KG1 (cell line): ENCODE data around the gene HSPA1L.
"Not testable (repeated sequence)": the region's sequence is repeated elsewhere in the genome, so short reads cannot be mapped to it uniquely, and the experiment has no call there.

Source experiments
- DNase-seq: peaks from one replicate; lab custom pipeline; 2025; lab: John Stamatoyannopoulos, UW

HSPA1L gene

DNA sequence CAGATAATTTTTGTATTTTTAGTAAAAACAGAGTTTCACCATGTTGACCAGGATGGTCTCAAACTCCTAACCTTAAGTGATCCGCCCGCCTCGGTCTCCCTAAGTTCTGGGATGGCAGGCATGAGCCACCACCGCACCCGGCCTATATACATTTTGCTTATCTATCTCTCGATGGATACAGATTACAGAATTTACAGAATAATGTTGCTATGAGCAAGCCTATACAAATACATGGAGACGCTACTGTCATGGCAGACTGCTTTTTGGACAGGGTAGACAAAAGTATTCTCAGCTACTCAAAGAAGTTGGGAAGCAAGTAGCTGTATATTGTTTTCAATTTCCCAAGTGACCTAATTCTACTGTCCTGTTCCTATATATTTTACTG, 1.6 kb downstream of the HSPA1L start:
- no peak for DNase-seq

DNA sequence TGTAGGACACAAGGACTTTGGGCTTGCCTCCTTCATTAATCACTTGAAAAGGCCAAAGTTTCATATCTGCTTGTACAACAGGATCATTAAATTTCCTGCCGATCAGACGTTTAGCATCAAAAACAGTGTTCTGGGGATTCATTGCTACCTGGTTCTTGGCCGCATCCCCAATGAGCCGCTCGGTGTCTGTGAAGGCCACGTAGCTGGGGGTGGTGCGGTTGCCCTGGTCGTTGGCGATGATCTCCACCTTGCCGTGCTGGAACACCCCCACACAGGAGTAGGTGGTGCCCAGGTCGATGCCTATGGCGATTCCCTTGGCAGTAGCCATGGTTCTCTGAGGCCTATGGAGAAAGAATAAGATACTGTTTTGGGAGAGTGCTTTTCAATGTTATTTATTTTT, 3.4 kb downstream of the HSPA1L start:
- DNase-seq = no peak

DNA sequence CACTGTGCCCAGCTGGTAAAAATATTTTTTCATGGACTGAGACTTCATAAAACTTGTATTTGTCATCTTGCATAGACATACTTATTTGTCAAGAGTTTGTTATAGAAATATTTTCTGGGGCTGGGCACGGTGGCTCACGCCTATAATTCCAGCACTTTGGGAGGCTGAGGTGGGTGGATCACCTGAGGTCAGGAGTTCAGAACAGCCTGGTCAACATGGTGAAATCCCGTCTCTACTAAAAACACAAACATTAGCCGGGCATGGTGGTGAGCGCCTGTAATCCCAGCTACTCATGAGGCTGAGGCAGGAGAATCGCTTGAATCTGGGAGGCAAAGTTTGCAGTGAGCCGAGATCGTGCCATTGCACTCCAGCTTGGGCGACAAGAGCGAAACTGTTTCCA, 6.5 kb downstream of the HSPA1L start:
- not testable (repeated sequence) for DNase-seq

DNA sequence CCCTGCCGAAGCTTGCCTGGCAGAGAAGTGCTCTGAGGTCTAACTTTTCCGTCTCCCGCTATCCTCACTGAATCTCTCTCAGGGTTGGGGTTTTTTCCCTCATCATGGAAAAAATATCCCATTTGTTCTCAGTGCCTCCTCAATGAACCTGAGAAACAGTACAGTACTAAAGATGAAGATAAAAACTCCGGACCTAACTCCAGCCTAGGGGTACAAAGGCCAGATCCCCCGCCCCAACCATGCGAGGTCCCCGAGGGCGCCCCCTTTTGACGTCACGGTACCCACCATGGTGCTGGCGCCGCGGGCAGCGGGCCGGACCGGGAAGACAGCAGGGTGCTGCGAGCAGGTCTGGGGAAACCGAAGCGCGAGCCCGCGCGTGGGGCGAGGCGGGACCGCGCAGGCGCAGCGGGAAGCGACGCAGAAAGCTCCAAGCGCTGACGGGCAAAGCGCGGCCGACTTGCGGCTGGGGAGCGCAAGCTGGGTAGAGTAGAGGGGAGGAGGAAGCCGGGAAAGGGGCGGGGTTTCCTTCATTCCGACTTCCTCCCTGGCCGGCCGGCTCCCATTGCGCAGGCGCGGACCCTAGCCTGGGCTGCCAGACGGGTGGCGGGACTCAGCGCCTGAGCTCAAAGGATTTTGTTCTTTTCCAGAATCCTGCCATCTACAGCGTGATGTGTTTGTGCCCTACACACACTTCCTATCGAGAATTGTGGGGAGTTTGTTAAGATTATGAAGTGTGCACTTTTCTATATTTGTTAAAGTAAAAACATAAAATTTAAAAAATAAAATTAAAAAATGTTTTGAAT, 8.4 kb downstream of the HSPA1L start, which contains the start of gene LSM2:
TSS of gene LSM2 (minus strand) at position 497 of the 803 bp plus-strand sequence. CDS start at position 288, 209 bp downstream.
- DNase-seq = peak; percentile 92

DNA sequence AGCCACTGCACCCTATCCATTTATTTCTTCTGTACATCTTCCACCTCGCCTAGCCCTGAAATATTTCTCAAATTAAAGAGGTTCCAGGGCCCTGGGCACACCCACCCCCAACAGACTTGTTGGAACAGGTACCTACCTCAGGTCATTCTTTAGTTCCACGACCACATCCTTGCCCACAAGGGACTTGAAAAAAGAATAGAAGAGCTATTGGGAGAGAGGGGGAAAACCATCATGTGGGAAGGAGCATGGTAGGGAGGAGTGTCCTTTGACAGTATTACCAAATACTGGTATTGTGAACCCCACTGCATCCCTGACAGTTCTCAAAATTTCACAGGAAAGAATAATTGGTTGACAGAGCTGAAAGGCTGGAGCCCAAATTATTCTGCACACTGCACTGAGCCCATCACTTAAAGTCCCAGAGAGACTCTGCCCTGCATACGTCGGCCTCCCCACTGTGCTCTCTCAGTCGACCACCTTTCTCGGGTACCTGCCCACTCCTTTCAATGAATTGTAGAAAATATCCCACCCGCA, 9.1 kb downstream of the HSPA1L start:
- no peak for DNase-seq

DNA sequence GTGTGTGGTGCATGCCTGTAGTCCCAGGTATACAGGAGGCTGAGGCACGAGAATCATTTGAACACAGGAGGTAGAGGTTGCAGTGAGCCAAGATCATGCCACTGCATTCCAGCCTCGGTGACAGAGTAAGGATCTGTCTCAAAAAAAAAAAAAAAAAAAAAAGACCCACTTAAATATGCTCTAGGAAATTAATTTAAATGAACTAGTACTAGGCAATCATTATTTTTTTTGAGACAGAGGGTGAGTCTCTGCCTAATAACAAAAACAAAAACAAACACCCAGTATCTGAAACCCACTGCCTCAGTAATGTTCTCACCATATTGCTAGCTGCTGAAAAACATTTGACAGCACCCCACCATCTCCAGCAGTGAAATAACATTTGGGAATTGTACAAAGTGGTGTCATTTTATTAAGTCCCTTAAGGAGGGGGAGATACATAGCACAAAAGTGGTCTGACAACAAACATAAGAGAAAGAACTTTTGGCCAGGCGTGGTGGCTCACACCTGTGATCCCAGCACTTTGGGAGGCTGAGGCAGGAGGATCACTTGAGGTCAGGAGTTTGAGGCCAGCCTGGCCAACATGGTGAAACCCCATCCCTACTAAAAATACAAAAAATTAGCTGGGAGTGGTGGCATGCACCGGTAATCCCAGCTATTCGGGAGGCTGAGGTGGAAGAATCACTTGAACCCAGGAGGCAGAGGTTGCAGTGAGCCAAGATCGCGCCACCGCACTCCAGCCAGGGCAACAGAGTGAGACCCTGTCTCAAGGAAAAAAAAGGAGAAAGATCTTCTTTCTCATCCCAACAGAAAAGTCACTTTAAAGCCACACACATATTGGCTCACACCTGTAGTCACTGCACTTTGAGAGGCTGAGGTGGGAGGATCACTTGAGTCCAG, 13.8 kb downstream of the HSPA1L start:
- not testable (repeated sequence) for DNase-seq

DNA sequence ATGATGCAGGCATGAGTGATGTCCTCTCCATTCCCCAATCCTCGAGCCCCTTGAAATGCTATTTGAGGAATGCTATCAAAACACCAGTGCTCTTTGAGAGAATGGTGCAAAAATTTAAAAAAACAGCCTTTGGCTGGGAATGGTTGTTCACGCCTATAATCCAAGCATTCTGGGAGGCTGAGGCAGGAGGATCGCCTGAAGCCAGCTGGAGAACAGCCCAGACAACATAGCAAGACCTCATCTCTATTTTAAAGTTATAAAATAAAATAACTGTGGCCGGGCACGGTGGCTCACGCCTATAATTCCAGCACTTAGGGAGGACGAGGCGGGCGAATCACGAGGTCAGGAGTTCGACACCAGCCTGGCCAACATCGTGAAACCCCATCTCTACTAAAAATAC, 15.3 kb downstream of the HSPA1L start:
- no peak for DNase-seq

DNA sequence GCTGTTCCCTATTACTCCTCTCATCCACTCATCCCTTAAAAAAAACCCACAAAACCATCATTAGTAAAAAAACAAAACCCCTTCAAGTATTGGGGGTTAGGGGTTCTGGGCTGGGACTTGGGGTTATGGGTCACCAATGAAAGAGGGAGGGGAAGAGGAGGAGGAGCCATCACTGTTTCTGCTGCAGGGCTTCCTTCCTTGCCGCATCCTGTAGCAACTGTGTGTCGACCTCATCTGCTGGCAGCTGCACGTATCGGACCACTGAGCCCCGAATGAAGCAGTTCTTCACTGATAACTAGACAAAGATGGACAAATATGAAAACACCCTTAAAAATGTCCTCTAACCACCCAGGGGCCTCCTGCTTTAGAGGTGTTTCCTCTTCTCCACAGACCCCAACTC, 17.5 kb downstream of the HSPA1L start:
- DNase-seq = no peak

DNA sequence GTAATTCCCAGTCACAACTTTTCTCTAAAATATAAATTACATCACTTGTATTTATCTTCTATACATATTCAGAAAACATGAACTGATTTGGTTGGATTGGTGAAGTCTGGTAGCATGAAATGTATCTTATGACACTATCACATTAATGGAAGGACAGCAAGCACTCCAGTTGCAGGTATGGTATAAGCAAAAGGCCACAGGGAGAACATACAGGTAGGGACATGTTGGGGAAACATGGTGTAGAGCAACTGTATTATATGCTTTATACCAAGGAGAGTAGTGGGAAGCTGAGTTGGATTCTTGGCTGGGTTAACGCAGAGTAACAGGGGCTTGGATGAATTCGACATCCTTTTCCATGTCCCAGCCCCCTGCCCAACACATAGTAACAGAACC, 18.1 kb downstream of the HSPA1L start:
- DNase-seq = no peak

DNA sequence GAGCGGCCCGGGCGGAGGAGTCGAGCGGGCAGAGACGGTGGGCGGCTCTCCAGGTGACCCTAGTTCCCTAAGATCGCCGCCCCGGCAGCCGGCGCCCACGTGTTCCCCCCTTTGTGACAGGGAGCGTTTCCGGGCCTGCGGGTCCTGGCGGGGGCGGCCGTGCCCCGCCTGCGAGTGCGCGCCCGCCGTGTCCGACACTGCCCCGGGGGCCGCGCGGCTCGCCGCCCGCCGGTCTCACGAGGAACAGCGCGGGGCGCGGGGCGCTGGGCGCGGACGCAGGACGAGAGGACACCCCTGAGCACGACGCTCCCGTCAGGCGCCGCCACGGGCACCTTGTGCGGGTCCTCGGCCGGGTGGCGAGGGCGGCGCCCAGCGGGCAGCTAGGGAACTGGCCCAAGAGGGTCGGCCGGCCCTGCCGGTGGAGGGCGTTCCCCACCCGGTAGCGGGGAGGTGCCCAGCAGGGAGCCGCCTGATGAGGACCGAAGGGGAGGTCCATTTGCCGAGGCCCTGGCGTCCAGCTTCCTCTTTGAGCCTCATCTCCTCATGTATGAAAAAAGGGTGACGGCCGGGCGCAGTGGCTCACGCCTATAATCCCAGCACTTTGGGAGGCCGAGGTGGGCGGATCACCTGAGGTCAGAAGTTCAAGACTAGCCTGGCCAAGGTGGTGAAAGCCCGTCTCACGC, 19.3 kb downstream of the HSPA1L start, which contains the start of gene VARS1:
TSS of gene VARS1 (minus strand) at position 137 of the 683 bp plus-strand sequence. CDS start 535 bp downstream, outside the sequence.
- peak; percentile 58 for DNase-seq

DNA sequence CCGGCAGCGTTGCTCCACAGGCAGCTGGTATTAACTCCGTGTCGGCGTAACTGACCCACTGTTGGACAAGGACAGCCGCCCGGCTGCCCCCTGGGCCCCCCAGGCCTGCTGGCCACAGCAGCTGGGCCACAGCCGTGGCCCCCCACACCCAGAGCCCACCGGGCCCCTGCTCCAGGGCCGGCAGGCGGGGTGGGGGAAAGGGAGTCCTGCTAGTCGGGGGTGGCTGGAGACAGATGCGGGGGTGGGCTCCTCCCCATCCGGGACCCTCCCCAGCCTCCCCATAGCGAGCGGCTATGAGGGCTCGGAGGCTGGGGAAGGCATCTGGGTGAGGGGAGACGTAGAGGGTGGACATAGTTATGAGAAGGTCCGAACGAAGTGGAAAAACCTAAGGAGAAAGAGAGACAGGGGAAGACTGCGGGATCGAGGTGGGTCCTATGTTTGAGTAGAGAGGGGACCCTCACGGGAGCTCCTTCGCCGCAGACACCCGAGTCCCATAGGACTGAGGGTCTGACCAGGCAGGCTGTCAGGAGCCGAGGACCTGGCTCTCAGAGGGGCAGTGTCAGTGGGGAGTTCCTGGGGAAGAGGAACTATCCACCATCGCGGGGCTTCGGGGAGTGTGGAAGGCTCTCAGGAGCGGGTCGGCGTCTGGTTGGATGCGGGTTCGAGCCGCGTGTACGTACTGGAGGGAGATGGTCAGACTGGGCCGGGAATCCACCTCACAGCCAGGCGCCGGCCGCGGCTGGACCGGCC, 20.0 kb downstream of the HSPA1L start:
- DNase-seq = no peak

DNA sequence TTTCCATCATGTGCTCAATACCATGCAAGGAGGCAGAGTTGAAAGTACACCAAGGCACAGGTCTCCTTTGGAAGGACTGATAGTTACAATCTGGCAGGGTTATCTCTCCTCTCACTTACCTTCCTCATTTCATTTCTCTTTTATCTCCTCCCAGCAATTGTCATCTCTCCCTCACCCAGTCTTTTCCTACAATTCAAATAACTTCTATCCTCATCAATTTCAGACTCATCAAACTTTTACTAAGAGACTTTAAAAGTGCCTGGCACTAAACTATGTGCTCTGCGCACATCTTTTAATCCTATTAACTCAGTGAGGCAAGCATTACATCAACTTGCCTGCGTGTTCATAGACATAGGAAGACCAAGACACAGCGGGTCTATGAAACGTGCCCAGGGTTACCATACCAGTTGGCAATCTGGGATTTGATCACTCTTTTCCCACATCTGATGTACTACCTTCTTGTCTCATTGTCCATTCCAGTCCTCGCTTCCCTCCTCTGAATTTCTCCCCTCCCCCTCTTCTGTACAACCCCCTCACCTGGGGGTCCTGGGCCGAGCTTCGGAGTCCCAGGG, 20.7 kb downstream of the HSPA1L start:
- DNase-seq = no peak

DNA sequence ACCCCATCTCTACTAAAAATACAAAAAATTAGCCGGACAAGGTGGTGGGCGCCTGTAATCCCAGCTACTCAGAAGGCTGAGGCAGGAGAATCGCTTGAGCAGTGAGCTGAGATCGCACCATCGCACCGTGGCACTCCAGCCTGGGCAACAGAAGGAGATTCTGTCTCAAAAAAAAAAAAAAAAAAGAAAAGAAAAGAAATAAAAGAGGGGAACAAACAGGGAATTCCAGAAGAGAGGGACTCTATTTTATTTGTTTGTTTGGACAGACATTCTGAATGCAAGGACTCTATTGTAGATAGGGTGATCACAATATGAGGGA, 21.2 kb downstream of the HSPA1L start:
- not testable (repeated sequence) for DNase-seq

DNA sequence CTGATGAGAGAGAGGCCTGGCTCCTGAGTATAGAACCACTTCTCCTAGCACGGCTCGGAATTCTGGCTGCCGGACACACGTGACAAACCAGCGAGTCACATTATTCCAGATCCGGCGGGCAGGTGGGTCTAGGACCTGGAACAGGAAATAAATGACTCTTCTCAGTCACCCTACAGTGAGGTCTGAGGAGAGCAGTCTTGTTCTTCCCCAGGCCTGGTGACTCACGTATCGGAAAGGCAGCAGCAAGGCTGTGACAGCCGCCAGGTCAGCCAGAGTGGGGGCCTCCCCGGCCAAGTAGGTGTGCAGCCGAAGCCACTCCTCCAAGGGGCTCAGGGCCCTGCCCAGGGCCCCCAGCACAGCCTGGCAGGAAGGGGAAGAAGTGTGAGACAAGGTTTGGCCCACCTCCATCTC, 22.3 kb downstream of the HSPA1L start:
- no peak for DNase-seq

DNA sequence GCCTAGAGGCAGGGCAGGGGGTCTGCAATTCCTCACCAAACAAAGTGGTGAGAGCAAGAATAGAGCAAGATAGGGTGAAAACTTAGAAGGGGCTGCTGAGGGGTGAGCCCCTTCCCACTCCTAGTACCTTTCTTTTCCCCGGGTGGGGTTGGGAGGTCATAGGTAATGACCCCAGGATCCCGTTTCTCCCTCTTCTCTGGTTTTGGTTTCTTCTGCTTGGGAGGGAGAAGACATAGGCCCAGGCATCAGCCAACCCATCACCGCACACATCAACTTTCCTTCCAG, 23.1 kb downstream of the HSPA1L start:
- DNase-seq = no peak

DNA sequence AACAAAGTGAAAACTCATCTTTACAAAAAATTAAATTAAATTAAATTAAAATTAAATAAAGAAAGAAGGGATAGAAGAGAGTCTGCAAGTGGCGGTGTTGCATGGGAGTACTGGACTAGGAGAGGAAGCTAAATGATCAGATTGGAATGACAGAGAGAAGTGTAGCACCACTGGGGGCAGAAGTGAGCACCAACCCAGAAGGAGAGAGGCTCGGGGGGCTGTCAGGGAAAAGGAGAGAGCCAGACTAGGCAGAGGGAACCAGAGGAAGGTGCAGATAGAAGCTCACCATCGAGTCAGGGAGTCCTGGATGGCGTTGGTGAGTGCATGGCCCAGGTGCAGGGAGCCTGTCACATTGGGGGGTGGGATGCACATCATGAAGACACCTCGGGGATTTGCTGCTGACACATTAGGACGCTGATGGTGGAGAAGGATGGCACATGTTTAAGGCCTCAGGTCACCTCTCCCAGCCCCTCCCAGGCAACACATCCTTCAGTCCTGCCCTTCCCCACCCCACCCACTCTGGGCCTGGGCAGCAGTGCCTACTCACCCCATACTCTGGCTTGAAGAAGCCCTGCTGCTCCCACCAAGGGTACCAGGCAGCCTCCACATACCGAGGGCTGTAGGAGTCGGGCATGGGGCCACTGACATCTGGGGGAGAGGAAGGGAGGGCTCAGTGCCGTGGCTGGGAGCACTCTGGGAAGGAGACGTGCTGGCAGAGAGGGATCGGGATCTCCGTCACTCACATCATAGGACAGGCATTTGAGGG, 23.6 kb downstream of the HSPA1L start:
- no peak for DNase-seq

DNA sequence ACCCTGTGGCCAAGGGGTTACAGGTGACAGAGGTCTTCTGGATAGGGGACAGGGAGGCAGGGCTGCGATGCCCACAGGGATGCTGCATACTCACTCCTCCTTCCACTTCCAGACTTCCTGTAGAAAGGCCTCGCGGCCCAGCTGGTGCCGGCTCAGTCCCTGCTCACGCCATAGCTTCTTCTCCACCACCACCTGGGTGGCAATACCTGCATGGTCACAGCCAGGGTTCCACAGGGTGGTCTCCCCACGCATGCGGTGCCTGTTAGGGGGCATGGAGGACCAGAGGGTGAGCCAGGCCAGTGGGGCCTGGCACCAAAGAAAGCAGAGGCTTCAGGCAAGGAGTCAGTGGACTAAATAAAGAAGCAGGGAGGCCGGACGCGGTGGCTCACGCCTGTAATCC, 29.6 kb downstream of the HSPA1L start:
- DNase-seq = no peak

DNA sequence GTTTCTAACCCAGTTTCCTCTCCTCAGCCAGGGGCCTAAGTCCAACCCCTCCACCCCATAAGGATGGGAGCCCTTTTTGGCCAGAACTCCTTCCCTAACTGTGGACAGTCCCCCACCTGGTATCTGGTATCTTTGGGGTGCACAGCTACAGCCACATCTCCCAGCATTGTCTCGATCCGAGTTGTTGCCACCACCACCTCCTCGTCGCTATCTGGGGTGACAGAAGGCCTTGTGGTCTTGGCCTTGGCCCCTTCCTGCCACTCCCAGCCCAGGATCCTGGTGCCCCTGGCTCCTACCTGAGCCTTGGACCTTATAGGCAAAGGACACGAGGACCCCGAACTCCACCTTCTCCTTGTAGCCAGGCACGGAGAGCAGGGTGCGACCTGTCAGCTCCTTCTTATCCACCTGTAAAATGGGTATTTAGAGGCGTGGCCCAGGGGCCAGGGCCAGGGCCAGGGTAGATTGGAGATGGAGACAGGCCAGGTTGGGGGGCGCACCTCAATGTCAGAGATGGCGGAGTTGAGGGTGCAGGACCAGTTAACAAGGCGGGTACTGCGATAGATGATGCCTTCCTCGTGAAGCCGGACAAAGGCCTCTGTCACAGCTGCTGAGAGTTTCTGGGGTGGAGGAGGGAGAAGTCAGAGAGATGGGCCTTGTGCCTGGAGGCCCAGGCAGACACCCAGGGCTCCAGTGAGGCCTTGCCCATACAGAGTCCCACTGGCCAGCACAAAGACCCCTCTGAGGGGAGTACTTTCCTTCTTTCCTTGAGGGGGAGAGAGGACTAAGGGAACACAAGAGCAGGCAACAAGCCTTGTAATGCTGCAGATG, 30.8 kb downstream of the HSPA1L start:
- DNase-seq = no peak

DNA sequence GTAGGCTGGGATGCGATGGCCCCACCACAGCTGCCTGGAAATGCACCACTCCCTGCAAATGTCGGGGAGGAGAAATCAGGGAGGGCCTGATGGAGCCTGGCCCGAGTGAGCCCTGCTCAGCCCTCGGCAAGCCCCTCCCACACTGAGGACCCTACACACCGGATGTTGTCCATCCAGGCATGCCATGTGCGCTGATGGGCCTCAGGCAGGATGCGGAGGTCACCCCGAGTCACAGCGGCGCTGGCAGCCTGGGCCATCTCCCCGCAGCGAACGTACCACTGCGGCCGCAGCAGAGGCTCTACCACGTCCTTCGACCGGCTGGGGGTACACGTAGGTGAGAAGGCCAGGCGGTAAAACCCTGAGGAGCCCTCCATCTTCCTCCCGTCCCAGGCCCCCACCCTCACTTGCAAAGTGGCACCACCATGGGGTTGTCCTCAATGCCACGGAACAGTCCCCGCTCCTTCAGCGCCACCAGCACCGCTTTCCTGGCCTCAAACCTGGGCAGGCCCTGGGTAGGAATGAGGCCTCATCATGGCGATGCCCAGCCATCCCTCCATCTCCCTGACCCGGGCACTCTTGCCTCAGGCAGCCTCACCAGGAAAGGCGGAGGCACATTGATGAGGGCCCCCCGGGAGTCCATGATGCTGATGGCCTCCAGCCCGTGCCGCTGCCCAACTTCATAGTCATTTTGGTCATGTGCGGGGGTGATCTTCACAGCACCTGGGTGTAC, 32.8 kb downstream of the HSPA1L start:
- DNase-seq = no peak
